Measurements from ENCODE around the gene ZNF425.
"Not testable (repeated sequence)": the region's sequence is repeated elsewhere in the genome, so short reads cannot be mapped to it uniquely, and the experiment has no call there.

The ZNF425 gene

GRCh38 chr7:149067869-149068268 is 58.3 kb downstream of the ZNF425 start:
- Histone ChIP-seq H2BK5ac (ENCODE audit: low read depth, low read length, poor library complexity) (no peak overlapping the region), H3K23ac (ENCODE audit: low read length) (no peak overlapping the region), H3K4me3 (ENCODE audit: low read depth, low read length) (no peak overlapping the region), H3K18ac (ENCODE audit: low read length) (no peak overlapping the region), H4K91ac (ENCODE audit: low read depth, low read length) (no peak overlapping the region), H3K9ac (ENCODE audit: low read length) (no peak overlapping the region), H2BK12ac (ENCODE audit: low read length) (no peak overlapping the region), H3K4me1 (ENCODE audit: control insufficient read depth in 1 of 2, insufficient read depth in 2 of 2, low read length in 2 of 2) (peaks cover 0 to 2% of the 10 kb centered on the region in 2 experiments), H3K36me3 (ENCODE audit: control insufficient read depth in 1 of 2, insufficient read depth in 2 of 2, low read length in 2 of 2) (peaks cover 27 to 36% of the 10 kb centered on the region in 2 experiments), H3K4me2 (ENCODE audit: low read length) (no peak overlapping the region), H3K27me3 (ENCODE audit: insufficient read depth, low read length) (no peaks in the 10 kb centered on the region), H4K12ac (ENCODE audit: low read depth, low read length) (no peak overlapping the region), H3K27ac (ENCODE audit: low read depth, low read length) (no peak overlapping the region), H2BK120ac (ENCODE audit: insufficient read depth, low read length, poor library complexity) (no peak overlapping the region), H4K8ac (ENCODE audit: low read depth, low read length) (no peak overlapping the region), H3K9me3 (ENCODE audit: insufficient read depth, low read depth, low read length) (peaks cover 4% of the 10 kb centered on the region), H2AK5ac (ENCODE audit: low read length) (no peak overlapping the region), H3K79me2 (ENCODE audit: control insufficient read depth, insufficient read depth, low read length, poor library complexity) (peaks cover 6% of the 10 kb centered on the region), H3K4ac (ENCODE audit: low read depth, low read length) (no peak overlapping the region), H2AFZ (ENCODE audit: insufficient read depth, low read length, poor library complexity) (no peak overlapping the region), H3K14ac (ENCODE audit: low read length) (no peak overlapping the region), H3K79me1 (ENCODE audit: low read length) (peaks cover 10% of the 10 kb centered on the region)
- WGBS (ENCODE audit: extremely low coverage, insufficient coverage, insufficient read length): no CpG with 5 or more reads among the region's 4 CpGs
- no peak for DNase-seq

GRCh38 chr7:149063476-149063875 is 62.6 kb downstream of the ZNF425 start:
- Histone ChIP-seq H3K23ac (ENCODE audit: low read length) (no peak overlapping the region), H3K4me3 (ENCODE audit: low read depth, low read length) (no peak overlapping the region), H3K4ac (ENCODE audit: low read depth, low read length) (no peak overlapping the region), H3K36me3 (ENCODE audit: control insufficient read depth in 1 of 2, insufficient read depth in 2 of 2, low read length in 2 of 2) (peaks cover 0 to 5% of the 10 kb centered on the region in 2 experiments), H3K4me2 (ENCODE audit: low read length) (no peak overlapping the region), H3K79me1 (ENCODE audit: low read length) (peaks cover 10% of the 10 kb centered on the region), H3K18ac (ENCODE audit: low read length) (no peak overlapping the region), H4K12ac (ENCODE audit: low read depth, low read length) (no peak overlapping the region), H3K27me3 (ENCODE audit: insufficient read depth, low read length) (no peaks in the 10 kb centered on the region), H2BK120ac (ENCODE audit: insufficient read depth, low read length, poor library complexity) (no peak overlapping the region), H3K14ac (ENCODE audit: low read length) (no peak overlapping the region), H3K79me2 (ENCODE audit: control insufficient read depth, insufficient read depth, low read length, poor library complexity) (peaks cover 6% of the 10 kb centered on the region), H3K27ac (ENCODE audit: low read depth, low read length) (no peak overlapping the region), H3K9ac (ENCODE audit: low read length) (no peak overlapping the region), H3K4me1 (ENCODE audit: control insufficient read depth in 1 of 2, insufficient read depth in 2 of 2, low read length in 2 of 2) (peaks cover 0 to 2% of the 10 kb centered on the region in 2 experiments), H4K91ac (ENCODE audit: low read depth, low read length) (no peak overlapping the region), H2BK5ac (ENCODE audit: low read depth, low read length, poor library complexity) (no peak overlapping the region), H4K8ac (ENCODE audit: low read depth, low read length) (no peak overlapping the region), H2AK5ac (ENCODE audit: low read length) (no peak overlapping the region), H2BK12ac (ENCODE audit: low read length) (no peak overlapping the region), H2AFZ (ENCODE audit: insufficient read depth, low read length, poor library complexity) (no peak overlapping the region), H3K9me3 (ENCODE audit: insufficient read depth, low read depth, low read length) (no peaks in the 10 kb centered on the region)
- no peak for DNase-seq

GRCh38 chr7:149062217-149062899 is 63.8 kb downstream of the ZNF425 start:
- H3K36me3 ChIP-seq (ENCODE audit: control insufficient read depth in 1 of 2, insufficient read depth in 2 of 2, low read length in 2 of 2); H2BK5ac ChIP-seq (ENCODE audit: low read depth, low read length, poor library complexity); H2AK5ac ChIP-seq (ENCODE audit: low read length); H3K4me1 ChIP-seq (ENCODE audit: control insufficient read depth in 1 of 2, insufficient read depth in 2 of 2, low read length in 2 of 2); H3K18ac ChIP-seq (ENCODE audit: low read length); H3K23ac ChIP-seq (ENCODE audit: low read length); H4K91ac ChIP-seq (ENCODE audit: low read depth, low read length); H2BK120ac ChIP-seq (ENCODE audit: insufficient read depth, low read length, poor library complexity); H3K9me3 ChIP-seq (ENCODE audit: insufficient read depth, low read depth, low read length); DNase-seq; H3K27me3 ChIP-seq (ENCODE audit: insufficient read depth, low read length); H3K4me3 ChIP-seq (ENCODE audit: low read depth, low read length); H3K27ac ChIP-seq (ENCODE audit: low read depth, low read length); H3K4ac ChIP-seq (ENCODE audit: low read depth, low read length); H4K12ac ChIP-seq (ENCODE audit: low read depth, low read length); H3K4me2 ChIP-seq (ENCODE audit: low read length); H3K79me1 ChIP-seq (ENCODE audit: low read length); H3K9ac ChIP-seq (ENCODE audit: low read length); H2AFZ ChIP-seq (ENCODE audit: insufficient read depth, low read length, poor library complexity); H3K79me2 ChIP-seq (ENCODE audit: control insufficient read depth, insufficient read depth, low read length, poor library complexity); H2BK12ac ChIP-seq (ENCODE audit: low read length); H4K8ac ChIP-seq (ENCODE audit: low read depth, low read length); H3K14ac ChIP-seq (ENCODE audit: low read length): not testable (repeated sequence)
- no CpG with 5 or more reads among the region's 10 CpGs for WGBS (ENCODE audit: extremely low coverage, insufficient coverage, insufficient read length)

- peaks cover 0 to 2% of the 10 kb centered on the region in 2 experiments for H3K4me1 ChIP-seq (ENCODE audit: control insufficient read depth in 1 of 2, insufficient read depth in 2 of 2, low read length in 2 of 2)
- H3K9me3 ChIP-seq (ENCODE audit: insufficient read depth, low read depth, low read length): peaks cover 2% of the 10 kb centered on the region
- H3K4me3 ChIP-seq (ENCODE audit: low read depth, low read length): no peak overlapping the region
- H3K9ac ChIP-seq (ENCODE audit: low read length): no peak overlapping the region
- WGBS (ENCODE audit: extremely low coverage, insufficient coverage, insufficient read length): no CpG with 5 or more reads among the region's 1 CpG
- H2BK5ac ChIP-seq (ENCODE audit: low read depth, low read length, poor library complexity): no peak overlapping the region
- H3K27me3 ChIP-seq (ENCODE audit: insufficient read depth, low read length): no peaks in the 10 kb centered on the region
- no peak overlapping the region for H3K27ac ChIP-seq (ENCODE audit: low read depth, low read length)
- no peak overlapping the region for H3K18ac ChIP-seq (ENCODE audit: low read length)
- H3K4me2 ChIP-seq (ENCODE audit: low read length): no peak overlapping the region
- H3K23ac ChIP-seq (ENCODE audit: low read length): no peak overlapping the region
- peaks cover 4% of the 10 kb centered on the region for H3K79me1 ChIP-seq (ENCODE audit: low read length)
- no peak overlapping the region for H2AFZ ChIP-seq (ENCODE audit: insufficient read depth, low read length, poor library complexity)
- H2BK12ac ChIP-seq (ENCODE audit: low read length): no peak overlapping the region
- no peak overlapping the region for H2AK5ac ChIP-seq (ENCODE audit: low read length)
- no peak overlapping the region for H4K8ac ChIP-seq (ENCODE audit: low read depth, low read length)
- no peak overlapping the region for H4K91ac ChIP-seq (ENCODE audit: low read depth, low read length)
- H3K4ac ChIP-seq (ENCODE audit: low read depth, low read length): no peak overlapping the region
- H4K12ac ChIP-seq (ENCODE audit: low read depth, low read length): no peak overlapping the region
- no peaks in the 10 kb centered on the region for H3K36me3 ChIP-seq (ENCODE audit: control insufficient read depth in 1 of 2, insufficient read depth in 2 of 2, low read length in 2 of 2)
- H2BK120ac ChIP-seq (ENCODE audit: insufficient read depth, low read length, poor library complexity): no peak overlapping the region
- H3K14ac ChIP-seq (ENCODE audit: low read length): no peak overlapping the region
- peaks cover 2% of the 10 kb centered on the region for H3K79me2 ChIP-seq (ENCODE audit: control insufficient read depth, insufficient read depth, low read length, poor library complexity)
- DNase-seq: no peak
Measured at GRCh38 chr7:149060156-149060555, 66.0 kb downstream of the ZNF425 start.

Measured in trophoblast cell (in vitro differentiated cells and primary cell).